Measurements from ENCODE around the gene EPHB1. TPM values are rescaled to one million over a fixed set of nuclear protein-coding genes. Genes with fewer than 3 reads are reported as not detected.

Gene EPHB1
- total RNA-seq, 1 experiment from 2014 or later = not detected

- no peak for DNase-seq (ENCODE audit: low spot score)
- in situ Hi-C loops (cut with HindIII; ENCODE audit: low sequenced_read_pairs) = no loop called here
Measured at GRCh38 chr3:134896696-134897095, 101.6 kb downstream of the EPHB1 start.

DNA sequence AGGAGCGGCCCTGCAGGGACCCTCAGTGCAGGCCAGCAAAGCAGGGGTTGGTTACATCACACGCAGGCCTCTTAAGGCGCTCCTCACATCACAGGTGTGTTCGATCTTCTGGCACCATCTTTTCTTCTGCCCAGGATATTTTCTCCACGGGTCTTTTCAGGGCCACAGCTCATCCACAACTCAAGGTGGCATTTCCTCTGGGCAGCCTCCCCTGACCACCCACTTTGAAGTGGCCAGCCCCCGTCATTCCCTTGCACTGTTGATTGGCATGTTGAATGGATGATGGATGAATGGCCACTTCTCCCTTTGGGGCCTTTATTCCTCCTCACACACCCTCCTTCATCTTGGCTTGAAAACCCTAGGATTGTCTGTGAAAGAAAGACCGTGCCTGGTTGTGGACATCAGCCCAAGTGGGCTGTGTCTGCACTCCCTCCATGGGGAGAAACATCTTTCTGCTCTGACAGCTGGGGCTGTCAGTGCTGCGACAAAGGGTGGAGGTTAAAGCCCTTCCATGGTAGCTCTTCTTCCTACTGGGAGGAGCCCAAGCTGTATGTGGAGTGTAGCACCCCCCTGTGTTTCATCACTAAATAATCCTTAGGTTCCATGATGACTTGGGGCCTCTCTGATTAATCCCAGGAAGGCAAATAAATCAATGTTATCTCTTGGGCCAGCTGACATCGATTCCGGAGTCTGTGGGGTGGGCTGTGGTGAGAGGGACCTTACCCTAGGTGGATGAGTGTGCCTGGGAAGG is 102.5 kb downstream of the EPHB1 start:
- in situ Hi-C loops (cut with HindIII; ENCODE audit: low sequenced_read_pairs) = no loop called here
- no peak for DNase-seq (ENCODE audit: low spot score)

DNA sequence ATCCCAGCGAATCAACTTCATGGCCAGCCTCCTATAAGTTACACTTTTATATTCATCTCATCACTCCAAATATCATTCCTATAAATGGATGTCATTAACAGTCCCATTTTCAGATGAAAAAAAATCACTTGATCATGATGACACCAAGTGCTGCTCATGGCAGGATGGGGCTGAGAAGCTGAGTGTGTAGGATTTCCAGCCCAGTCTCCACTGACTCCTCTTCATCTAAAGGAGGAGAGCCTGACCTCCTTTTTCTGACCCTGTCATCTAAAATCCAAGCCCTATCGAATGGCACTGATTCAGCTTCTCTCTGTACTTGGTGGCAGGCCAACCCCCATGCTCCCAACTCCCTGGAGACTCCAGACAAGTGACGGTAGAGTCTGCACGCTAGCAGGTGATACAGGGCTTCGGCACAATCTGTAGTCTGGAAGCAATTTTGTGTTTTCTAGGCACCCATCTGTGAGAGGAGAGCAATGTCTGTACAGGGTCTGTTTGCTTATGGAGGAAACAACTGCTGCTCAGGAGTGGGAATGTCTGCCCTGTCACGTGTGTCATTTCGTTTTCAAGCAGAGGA is 103.2 kb downstream of the EPHB1 start:
- in situ Hi-C loops (cut with HindIII; ENCODE audit: low sequenced_read_pairs) = no loop called here
- peak; percentile 41 for DNase-seq (ENCODE audit: low spot score)

- DNase-seq (ENCODE audit: low spot score) = no peak
- in situ Hi-C loops (cut with HindIII; ENCODE audit: low sequenced_read_pairs) = no loop called here
Measured at GRCh38 chr3:134899786-134900185, 104.7 kb downstream of the EPHB1 start.

GRCh38 chr3:134900482-134900881 is 105.4 kb downstream of the EPHB1 start:
- DNase-seq (ENCODE audit: low spot score) = no peak
- in situ Hi-C loops (cut with HindIII; ENCODE audit: low sequenced_read_pairs) = no loop called here

GRCh38 chr3:134901461-134901860 is 106.4 kb downstream of the EPHB1 start:
- in situ Hi-C loops (cut with HindIII; ENCODE audit: low sequenced_read_pairs) = no loop called here

GRCh38 chr3:134903837-134904236 is 108.8 kb downstream of the EPHB1 start:
- in situ Hi-C loops (cut with HindIII; ENCODE audit: low sequenced_read_pairs) = no loop called here
- DNase-seq (ENCODE audit: low spot score) = no peak

More at GRCh38 chr3:134901461-134901860, 106.4 kb downstream of the EPHB1 start:
- DNase-seq (ENCODE audit: low spot score) = peak; percentile 78

DNA sequence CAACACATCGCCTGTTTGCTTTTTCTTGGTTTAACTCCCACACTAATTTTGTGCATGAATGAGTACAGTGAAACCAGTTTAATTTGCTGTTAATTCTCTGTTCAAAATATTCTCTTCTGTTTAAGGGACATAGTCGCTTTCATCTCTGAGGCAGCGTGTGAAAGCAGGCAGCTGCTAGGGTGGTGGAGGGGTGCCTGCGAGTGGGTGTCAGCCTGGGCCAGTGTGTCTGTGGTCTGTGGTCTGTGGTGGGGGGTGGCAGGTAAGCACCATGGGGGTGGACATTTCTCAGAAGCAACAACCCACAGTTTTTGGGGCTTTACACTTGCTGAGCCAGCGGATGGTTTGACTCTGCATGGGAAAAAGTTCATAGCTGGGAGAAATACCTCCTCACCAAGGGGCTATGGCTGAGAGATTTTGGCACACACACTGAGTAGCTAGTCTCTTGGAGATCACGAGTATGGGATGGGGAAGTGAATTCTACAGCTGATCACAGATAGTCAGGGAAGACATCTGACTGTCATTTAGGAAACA is 109.2 kb downstream of the EPHB1 start:
- DNase-seq (ENCODE audit: low spot score) = no peak
- in situ Hi-C loops (cut with HindIII; ENCODE audit: low sequenced_read_pairs) = no loop called here

GRCh38 chr3:134904776-134905646 is 110.0 kb downstream of the EPHB1 start:
- in situ Hi-C loops (cut with HindIII; ENCODE audit: low sequenced_read_pairs) = no loop called here
- no peak for DNase-seq (ENCODE audit: low spot score)

DNA sequence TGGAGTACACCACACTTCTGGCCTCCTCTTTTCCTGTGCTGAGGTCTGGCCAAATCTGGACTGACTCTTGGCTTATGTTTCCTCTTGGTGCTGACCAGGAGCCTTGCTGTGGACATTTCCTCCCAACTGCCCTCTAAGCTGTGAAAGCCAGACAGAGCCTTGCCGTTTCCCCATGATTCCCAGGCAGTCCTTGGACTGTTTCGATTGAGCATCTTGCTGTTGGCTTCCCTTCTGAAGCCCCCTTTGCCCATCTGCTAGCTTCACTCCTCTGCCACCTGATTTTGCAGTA is 110.5 kb downstream of the EPHB1 start:
- peak; percentile 96 for DNase-seq (ENCODE audit: low spot score)
- in situ Hi-C loops (cut with HindIII; ENCODE audit: low sequenced_read_pairs) = no loop called here

DNA sequence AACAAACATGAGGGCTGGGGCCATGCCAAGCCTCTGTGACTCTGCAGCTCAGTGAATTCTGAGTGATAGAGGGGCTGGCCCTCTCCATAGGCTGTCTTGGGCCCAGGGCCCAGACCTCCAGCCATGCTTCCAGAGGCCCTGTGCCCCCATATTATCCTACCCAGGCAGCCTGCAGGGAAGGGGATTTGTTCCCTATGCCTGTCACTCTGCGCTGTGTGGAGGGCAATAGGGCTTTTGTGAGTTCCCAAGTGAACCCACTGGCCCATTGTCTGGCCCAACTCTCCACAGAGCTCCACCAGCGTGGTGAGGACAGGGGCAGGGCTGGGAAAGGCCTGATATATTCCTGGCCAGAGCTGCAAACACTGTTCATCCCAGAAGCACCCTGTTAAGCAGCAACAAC is 113.2 kb downstream of the EPHB1 start:
- DNase-seq (ENCODE audit: low spot score) = no peak
- in situ Hi-C loops (cut with HindIII; ENCODE audit: low sequenced_read_pairs) = no loop called here

- DNase-seq (ENCODE audit: low spot score) = no peak
- in situ Hi-C loops (cut with HindIII; ENCODE audit: low sequenced_read_pairs) = no loop called here
Measured at GRCh38 chr3:134910026-134910425, 115.0 kb downstream of the EPHB1 start.

DNA sequence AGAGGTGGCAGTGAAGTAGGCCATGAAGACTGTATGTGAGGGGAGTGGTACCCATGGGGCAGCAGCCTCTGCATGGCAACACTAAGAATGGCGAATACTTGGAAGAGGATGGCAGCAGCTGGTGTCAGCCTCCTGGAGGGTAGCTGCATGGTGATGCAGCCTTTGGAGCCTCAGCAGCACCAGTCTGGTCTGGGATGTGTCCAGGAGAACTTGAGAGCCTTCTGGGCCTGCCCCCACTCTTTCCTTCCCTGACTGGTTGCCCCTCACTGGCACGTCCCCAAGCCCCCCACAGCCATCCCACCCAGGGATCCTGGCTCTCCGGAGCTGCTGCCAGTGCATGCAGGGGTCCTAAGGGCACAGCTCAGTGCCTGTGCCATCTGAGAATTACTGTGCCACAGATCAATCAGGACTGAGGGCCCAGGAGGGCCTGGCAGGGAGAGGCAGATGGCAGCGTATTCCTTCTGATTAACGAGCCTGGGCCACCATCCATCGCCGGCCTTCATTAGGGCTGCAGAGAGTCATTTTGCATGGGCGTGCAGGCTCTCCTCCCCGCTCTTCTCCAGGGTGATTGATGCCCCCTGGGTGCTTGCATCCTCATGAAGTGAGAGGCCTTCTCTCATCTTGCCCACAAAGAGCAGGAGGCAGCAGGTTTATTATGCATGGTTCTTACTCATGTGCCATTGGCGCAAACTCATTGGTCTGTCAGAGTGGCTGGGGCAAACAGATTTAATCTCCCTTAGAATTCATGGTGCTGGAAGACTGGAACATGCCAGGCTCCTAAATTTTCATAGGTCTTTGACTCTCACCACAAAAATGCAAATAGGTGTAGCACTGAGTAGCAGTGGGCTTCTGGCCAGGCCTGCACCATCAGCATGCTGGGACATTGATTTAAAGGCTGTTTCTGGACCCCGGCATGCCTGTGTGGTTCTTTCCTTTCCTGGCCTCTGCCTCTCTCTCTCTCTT is 116.8 kb downstream of the EPHB1 start:
- in situ Hi-C loops (cut with HindIII; ENCODE audit: low sequenced_read_pairs) = no loop called here
- DNase-seq (ENCODE audit: low spot score) = peak; percentile 45

DNA sequence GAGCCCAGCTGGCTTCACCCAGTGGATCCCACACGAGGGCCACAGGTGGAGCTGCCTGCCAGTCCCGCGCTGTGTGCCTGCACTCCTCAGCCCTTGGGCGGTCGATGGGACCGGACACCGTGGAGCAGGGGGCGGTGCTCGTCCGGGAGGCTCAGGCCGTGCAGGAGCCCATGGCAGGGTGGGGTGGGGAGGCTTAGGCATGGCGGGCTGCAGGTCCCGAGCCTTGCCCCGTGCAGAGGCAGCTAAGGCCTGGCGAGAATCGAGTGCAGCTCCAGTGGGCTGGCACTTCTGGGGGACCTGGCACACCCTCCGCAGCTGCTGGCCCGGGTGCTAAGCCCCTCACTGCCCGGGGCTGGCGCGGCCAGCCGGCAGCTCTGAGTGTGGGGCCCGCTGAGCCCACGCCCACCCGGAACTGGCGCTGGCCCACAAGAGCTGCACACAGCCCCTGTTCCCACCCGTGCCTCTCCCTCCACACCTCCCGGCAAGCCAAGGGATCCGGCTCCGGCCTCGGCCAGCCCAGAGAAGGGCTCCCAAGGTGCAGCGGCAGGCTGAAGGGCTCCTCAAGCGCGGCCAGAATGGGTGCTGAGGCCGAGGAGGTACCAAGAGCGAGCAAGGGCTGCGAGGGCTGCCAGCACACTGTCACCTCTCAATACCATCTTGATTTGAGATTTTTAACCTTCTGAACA is 121.4 kb downstream of the EPHB1 start:
- DNase-seq (ENCODE audit: low spot score) = no peak
- in situ Hi-C loops (cut with HindIII; ENCODE audit: low sequenced_read_pairs) = no loop called here

DNA sequence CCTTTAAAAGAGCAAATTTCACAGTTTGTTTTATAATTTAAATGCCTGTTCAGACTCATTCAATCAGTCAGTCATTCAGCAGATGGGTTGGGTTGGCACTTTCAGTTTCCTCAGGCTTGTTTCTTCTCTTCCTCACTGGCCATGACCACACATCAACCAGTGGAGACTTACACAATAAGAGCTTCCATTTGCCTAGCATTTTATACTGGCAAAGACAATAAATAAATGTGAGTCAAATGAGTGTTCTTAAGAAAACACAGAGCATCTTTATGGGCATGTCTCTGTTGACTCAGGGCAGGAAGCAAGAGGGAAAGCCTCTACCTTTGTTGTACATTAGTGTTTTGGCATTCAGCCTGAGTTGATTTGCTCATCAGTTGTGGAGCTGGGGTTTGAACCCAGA is 122.6 kb downstream of the EPHB1 start:
- DNase-seq (ENCODE audit: low spot score) = no peak
- in situ Hi-C loops (cut with HindIII; ENCODE audit: low sequenced_read_pairs) = no loop called here

DNA sequence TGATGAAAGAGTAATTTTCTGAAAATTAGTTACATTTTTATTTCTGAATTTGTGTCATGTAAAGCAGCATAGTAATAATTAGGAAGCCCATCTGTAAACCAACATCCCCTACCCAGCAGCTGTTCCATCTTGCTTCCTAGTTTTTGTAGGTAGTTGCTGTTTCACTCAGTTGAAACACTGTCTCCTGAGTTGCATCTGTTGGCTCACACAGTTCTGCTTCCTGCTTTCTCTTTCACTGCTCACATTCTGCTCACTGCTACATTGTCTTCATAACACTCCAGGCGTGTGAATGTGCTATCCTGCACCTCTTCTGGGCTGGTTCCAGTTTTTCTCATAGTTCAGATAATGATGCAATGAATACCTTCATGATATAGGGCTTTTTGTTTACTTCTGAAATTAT is 123.4 kb downstream of the EPHB1 start:
- DNase-seq (ENCODE audit: low spot score) = no peak
- in situ Hi-C loops (cut with HindIII; ENCODE audit: low sequenced_read_pairs) = no loop called here

- in situ Hi-C loops (cut with HindIII; ENCODE audit: low sequenced_read_pairs) = no loop called here
Measured at GRCh38 chr3:134922101-134922500, 127.0 kb downstream of the EPHB1 start.

DNA sequence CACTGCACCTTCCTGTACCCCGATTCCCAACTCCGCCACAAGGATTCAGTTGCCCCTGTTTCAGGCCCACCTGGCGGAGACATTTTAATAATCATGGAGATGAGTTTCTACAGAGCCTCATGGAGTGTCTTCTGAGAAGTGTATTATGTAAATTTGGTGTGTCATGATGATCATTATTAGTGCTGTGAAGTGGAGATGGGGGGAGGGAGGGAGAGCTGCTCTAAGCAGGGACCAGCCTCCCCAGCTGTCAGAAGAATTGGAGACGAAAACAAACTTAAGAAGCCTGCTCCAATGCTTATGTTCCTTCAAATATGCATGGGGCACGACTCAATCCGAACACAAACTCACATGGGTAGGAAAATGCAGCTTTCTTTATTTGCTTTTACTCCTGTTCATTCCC is 127.8 kb downstream of the EPHB1 start:
- DNase-seq (ENCODE audit: low spot score) = no peak

More at GRCh38 chr3:134922101-134922500, 127.0 kb downstream of the EPHB1 start:
- DNase-seq (ENCODE audit: low spot score) = no peak

More for the DNA sequence above, 127.8 kb downstream of the EPHB1 start:
- in situ Hi-C loops (cut with HindIII; ENCODE audit: low sequenced_read_pairs) = no loop called here

Measured in G401 (cell line).